ENCODE measurements around the gene NT5C1A.

The NT5C1A gene

DNA sequence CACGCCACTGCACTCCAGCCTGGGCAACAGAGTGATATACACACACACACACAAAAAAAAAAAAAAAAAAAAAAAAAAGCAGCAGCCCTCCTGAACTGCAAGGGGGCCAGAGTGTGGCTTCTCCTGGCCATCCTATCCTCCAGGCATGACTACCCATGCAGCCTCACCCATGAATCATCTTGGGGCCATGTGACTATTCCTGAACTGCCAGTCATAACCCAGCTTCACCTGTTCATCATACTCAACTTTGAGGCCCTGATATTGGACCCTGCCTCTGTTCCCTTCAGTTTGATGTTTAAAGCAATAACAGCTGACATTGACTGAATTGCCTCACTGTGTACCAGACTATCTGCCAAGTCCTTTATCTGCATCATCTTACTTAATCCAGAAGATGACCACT is 22.1 kb upstream of the NT5C1A start:
- TF ChIP-seq ZFX (IDR thresholded peaks at IDR 0.05; ENCODE audit: borderline replicate concordance) (no peak), CTCF (IDR thresholded peaks at IDR 0.05) (no peak)
- H3K27ac ChIP-seq: no peak overlapping the region

DNA sequence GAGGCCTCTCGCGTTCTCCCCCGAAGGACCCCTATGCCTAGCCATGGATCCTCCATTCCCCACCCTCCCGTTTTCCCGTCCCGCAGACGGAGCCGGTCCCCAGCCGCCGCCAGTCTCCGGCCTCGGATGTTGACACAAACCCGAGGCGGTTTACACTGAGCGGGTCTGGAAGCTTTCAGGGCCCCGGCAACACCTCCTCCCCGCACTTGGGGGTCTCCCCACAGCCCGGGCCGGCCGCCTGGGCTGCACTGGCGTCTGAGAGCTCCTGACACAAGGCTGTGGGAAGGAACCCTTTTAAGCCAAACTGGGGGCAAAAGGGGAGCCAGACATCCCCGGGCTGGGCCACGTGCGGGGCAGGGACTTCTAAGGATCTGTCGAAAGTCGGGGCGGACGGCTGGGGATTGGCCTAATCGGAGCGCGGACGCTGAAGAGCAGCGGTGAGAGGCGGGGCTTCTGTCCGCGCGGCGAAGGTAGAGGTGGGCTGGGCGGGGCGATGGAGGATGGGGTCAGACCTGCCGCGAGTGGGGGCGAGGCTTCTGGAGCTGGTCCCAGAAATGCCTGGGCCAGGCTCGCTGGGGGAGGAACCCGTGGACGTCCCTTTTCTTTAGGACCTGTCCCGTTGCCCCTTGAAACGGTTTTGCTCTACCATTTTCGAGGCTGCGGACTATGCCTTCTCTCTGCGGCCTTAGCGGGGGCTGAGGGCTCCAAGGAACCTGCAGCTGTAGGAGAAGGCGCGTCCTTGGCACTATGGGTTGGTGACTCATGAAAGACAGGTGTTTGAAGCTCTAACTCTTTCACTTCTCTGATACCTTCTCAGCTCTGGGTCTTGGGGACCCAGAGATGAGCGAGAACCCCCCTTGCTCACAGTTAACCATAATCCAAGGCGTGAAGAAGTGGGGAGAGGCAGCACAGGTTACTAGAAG is 20.5 kb upstream of the NT5C1A start:
- H3K27ac ChIP-seq: no peak overlapping the region
- TF ChIP-seq ZFX (IDR thresholded peaks at IDR 0.05; ENCODE audit: borderline replicate concordance): no peak
- TF ChIP-seq CTCF (IDR thresholded peaks at IDR 0.05): no peak

- TF ChIP-seq ZFX (IDR thresholded peaks at IDR 0.05; ENCODE audit: borderline replicate concordance) (no peak), CTCF (IDR thresholded peaks at IDR 0.05) (no peak)
- no peak within 1 kb of the TSS for H3K27ac ChIP-seq
Observed at GRCh38 chr1:39691383-39692151, 19.7 kb upstream of the NT5C1A start, which contains the start of gene HPCAL4. Gene HPCAL4 (minus strand): TSS chr1:39691433. CDS start chr1:39684603, 6,830 bp downstream.

DNA sequence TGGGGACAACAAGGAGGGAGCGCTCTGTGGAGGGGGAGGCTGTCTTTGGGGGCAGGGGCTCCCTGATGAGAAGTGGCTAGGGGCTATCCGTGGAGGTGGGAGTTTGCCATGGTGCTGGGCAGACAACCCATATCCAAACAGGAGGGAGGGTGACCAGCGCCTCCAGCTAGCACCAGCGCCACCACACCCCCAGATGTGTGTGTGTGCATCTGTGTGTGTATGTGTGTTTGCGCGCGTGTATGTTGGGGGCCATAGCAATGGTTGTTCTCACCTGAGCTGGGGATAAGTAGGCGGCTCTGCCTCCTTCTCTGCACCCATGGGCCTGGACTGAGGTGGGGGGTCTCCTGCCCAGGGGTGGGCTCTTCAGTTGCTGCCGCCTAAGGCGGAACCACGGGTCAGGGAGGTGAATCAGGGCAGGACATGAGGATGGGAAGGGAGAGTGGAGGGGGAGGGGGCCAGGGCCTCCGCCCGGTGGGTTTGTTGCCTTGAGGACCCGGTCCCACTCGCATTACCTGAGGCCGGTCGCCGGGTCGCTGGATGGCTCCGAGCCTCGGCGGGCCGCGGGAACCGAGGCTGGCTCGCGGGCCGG is 19.0 kb upstream of the NT5C1A start:
- no peak overlapping the region for H3K27ac ChIP-seq
- TF ChIP-seq CTCF (IDR thresholded peaks at IDR 0.05) (no peak), ZFX (IDR thresholded peaks at IDR 0.05; ENCODE audit: borderline replicate concordance) (no peak)

GRCh38 chr1:39690225-39690624 is 18.3 kb upstream of the NT5C1A start:
- TF ChIP-seq CTCF (IDR thresholded peaks at IDR 0.05): no peak
- TF ChIP-seq ZFX (IDR thresholded peaks at IDR 0.05; ENCODE audit: borderline replicate concordance): no peak
- no peak overlapping the region for H3K27ac ChIP-seq

GRCh38 chr1:39689635-39690034 is 17.7 kb upstream of the NT5C1A start:
- TF ChIP-seq CTCF (IDR thresholded peaks at IDR 0.05): no peak
- TF ChIP-seq ZFX (IDR thresholded peaks at IDR 0.05; ENCODE audit: borderline replicate concordance): no peak
- H3K27ac ChIP-seq: no peak overlapping the region

Data from 22Rv1 (cell line).